Stimulated activated CD4-positive, alpha-beta T cell treated with anti-CD3 and anti-CD28 coated beads, TNF-alpha, amount 100 ng/mL, for 48 hours (primary cell): ENCODE results near the gene TAC3.
"Not testable (repeated sequence)": the region's sequence is repeated elsewhere in the genome, so short reads cannot be mapped to it uniquely, and the experiment has no call there.

ENCODE experiments used
- DNase-seq, 3 donors: peaks; one replicate each; pipeline ENCODE4 v3.0.0-alpha.2; 2020; ENCODE audit warnings: low read depth in 3 of 3

Gene TAC3

GRCh38 chr12:57037264-57037663, 20.9 kb upstream of the TAC3 start:
- no peak for DNase-seq

- no peak for DNase-seq
These were observed 17.1 kb upstream of the TAC3 start for GRCh38 chr12:57033431-57033830.

DNA sequence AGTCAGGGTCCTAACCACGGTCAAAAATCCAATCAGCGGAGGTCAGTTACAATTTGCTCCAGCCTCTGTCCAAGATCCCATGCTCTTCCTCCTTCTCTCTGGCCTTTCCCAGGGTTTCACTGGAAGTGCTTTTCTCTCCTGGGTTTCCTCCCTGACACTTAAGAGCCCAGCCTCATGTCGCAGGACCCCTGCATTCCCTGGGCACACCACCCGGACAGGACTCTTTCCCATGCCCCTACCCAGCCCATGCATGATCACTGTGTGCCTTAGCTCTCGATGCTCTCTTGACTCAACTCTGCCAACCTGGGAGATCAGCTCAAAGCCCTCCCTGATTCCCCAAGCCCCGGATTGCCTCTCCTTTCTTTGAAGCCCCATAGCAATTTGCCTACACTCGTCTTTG, 15.5 kb upstream of the TAC3 start:
- no peak for DNase-seq

- no peak for DNase-seq
These were observed 14.9 kb upstream of the TAC3 start for GRCh38 chr12:57031138-57031725.

- DNase-seq = no peak
These were observed 13.1 kb upstream of the TAC3 start for GRCh38 chr12:57029457-57029856.

DNA sequence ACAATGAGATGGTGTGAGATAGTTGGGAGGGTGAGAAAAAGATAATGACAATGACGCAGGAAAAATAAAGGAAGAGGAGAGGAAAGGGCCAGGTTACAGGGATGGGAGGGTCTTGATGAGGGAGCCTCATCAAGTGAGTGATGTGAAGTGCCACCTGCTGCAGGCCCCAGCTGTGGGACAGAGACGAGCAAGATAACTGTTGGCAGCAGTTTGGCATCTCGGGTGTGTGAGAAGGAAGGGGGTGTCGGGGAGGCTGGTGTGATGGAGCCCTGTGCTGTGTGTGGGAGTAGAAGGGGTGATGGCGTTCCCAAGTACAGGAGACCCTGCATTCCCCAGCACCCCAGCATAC, 11.4 kb upstream of the TAC3 start:
- no peak for DNase-seq

DNA sequence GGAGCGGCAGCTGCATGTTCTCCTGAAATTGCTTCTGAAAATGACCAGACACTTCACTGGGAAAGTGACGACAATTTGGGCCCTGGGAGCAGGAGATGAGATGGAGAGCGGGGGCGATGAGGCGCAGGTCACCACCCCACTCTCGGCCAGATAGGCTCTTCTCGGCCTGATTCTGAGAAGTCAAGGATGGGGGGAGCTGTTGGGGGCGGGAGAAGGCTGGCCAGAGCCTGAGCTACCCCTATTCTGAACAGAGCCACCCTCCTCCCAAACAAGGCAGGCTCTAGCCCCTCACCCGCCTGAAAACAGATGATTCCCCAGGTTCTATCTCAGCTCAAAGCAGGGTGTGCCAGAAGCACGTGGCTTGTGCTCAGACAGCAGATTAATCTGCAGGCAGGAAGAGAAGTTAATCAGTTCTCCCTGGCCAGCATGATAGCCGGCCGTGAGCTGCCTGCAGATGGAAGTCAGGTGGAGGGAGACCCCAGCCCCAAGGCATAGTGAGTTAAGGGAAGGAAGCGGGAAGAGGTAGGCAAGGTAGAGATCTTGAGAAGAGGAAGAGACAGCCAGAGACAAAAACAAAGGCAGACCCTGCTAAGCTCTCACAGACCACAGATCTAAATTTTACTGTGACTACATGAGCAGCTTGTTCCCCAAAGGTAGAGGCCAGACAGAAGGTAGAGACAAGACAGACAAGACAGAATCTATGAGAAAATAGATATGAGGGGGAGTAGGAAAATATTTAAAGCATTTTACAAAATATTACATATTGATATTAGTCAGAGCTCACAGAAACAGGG, 10.9 kb upstream of the TAC3 start:
- DNase-seq = no peak

- DNase-seq = no peak
These were observed 8.9 kb upstream of the TAC3 start for GRCh38 chr12:57025196-57025595.

DNA sequence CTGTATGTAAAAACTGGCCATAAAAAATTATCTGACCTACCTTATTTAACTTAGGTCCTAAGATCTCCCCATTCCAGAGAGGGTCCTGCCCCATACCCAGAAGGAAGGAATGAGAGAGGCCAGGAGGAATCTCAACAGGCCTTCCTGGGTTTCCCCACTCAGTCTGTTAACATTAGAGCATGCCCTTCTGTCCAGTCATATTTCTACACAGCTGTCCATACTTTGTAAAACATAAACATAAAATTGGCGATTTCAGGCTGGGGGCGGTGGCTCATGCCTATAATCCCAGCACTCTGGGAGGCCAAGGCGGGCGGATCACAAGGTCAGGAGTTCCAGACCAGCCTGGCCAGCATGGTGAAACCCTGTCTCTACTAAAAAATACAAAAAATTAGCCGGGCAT, 6.0 kb upstream of the TAC3 start:
- not testable (repeated sequence) for DNase-seq

DNA sequence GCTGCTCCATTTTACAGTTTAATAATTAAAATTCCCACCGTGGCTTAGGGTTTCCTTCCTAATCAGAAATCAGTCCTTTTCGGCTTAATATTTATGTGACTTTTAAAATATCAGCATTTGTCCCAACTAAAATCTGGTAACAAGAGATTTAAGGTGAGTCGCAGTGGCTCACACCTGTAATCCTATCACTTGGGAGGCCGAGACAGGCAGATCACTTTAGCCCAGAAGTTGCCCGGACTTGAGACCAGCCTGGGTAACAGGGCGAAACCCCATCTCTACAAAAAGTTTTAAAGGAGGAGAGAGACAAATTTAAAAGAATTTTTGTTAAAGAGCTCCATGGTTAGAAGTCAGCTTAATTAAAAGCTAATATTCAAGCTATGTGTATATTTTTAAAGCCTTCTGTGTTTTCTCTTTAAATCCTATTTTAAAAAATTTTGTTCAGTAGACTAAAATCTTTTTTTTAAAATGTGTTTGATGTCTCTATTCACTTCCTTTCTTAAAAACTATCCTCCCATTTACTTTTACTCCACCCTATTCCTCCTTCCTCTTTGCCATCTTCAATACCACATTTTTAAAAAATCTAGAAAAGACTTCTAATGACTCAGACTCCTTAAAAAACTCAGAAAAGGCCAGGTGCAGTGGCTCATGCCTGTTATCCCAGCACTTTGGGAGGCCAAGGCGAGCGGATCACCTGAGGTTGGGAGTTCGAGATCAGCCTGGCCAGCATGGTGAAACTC, 3.8 kb upstream of the TAC3 start:
- DNase-seq = no peak

GRCh38 chr12:57018906-57019305, 2.6 kb upstream of the TAC3 start:
- DNase-seq = no peak

DNA sequence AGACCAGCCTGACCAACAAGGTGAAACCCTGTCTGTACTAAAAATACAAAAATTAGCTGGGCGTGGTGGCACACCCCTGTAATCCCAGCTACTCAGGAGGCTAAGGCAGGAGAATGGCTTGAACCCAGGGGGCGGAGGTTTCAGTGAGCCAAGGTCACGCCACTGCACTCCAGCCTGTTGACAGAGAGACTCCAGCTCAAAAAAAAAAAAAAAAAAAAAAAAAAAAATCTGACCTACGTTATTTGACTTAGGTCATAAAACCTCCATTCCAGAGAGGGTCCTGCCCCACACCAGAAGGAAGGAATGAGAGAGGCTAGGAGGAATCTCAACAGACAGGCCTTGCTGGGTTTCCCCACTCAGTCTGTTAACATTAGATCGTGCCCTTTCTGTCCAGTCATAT, 2.0 kb upstream of the TAC3 start:
- DNase-seq = not testable (repeated sequence)

DNA sequence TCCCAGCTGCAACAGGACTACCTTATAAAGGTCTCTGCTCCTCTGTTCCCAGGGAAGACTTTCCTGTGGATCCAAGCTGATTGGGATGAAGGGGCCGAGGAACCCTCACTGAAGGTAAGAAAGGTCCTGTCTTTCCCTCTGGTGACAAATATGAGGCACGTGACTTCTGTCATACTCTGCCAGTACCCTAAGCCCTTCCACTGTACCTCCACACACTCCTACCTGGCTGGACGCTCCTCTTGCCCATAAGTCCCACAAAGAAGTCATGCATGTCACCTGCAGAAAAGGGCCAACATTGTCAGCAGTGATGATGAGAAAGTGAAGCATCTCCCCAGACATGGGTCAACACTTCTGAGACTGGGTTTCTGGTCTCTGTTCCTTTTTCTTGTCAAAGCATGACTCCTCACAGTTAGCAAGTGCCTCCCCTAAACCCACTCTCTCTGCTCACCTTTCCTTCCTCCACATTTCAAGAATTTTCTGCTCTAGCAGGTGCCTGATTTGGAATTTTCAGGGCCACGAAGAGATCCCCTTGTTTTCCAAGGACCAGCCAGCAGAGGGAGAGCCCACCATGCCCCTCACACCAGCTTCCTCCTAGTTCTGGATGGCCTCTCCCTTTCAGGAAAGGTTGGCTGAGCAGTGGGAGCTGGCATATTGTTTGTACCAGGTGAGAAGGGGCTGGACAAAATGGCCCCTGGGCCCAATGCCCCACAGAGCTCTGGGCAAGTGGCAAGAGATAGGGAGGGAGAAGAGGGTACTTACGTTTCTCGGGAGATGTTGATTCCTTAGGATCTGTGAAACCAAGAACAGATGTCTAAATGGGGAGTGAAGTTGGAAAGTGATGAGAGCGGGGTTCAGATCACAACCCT, 3.5 kb downstream of the TAC3 start:
- DNase-seq = no peak

DNA sequence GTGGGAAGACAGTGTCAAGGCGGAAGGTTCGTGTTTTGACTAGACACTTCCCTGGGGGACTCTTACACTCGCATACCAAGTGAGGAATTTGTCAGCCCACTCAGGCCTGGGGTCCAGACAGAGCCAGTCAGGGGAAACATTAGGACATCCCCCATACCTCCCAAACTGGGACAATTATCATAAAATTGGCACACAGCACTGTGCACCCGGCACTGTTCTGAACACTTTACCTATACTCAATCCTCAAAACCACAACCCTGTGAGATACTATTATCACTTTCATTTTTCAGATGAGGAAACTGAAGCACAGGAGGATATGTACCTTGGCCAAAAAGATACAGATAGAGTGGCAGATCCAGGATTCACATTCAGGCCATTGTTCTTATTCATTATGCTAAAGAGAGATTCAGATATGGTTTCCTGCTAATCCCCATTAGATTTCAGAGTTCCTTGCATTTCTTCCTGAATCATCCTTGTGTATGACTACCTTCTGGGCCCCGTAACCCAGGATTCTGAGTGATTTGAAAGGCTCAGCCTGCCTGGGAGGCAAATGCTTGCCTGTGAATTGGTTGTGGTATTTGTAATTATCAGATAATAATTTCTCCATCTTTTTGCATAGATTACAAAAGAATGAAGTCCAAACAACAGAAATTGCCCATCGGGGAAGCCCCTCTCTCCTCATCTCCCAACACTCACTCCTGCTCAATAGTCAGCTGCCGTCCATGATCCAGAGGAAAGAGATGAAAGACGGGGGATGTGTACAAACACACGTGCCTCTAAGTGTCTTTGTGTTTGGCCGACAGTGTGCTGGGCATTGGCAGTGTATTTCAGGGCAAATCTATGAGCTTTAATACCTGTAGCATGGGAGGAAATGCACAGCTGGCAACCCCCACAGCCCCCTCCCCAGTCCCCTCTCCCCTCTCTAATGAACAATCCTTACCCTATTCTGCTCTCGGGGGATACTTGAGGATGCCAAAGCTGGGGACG, 4.6 kb downstream of the TAC3 start:
- DNase-seq = no peak

DNA sequence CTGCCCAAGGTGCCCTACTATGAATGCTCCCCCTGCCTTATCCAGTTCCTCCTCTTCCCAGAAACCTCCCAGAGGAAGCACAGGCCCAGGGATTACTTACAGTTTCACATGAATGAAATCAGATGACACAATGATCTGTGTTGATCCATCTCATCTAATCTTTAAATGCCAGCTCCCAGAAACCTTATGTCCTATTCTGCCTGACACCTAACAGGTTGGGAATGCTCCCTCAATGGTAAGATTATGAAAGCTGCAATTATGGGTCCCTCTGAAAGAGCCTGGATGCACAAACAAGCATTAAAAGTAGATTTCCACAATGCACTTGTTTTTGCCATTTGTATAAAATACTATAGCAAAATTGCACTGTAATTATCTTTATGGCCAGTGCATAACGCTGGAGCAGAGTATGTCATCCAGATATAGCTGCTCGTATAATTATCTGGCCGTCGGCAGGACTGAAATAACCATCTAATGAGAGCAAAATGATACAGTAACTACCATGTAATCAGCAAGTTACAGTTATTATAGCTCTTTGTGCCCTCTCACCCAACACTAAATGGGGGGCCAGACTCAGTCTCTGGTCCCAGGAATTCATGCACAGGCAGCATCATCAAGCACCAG, 5.6 kb downstream of the TAC3 start:
- DNase-seq = no peak

DNA sequence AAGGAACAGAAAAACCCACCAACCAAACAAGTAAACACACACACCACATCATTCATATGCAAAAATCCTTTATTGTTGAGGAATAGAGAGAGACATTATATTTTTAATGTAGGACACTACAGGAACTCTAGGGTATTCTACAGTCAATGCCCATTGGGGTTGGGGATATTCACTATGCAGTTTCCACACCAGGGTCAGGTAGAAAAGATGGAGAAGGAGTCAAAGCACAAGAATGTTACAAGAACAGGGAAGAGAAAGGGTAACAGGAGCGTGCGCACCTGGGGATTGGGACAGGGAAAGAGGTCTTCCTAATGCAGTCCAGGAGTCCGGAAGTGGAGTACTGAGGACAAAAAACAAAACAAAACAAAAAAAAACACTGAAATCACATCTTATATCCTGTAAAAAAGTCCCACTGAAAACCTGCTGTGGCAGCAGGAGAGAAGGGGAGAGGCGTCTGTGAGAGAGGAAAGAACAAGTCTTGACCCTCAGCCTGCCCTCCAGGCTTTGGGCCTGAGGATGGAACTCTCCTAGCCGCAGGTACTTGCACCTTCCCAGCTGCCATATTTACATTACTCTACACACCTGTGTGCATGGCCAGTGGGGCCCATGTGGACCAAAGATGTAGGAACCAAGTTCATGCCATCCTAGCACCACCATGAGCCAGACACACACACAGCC, 6.2 kb downstream of the TAC3 start:
- DNase-seq = no peak

GRCh38 chr12:57008178-57008577, 8.2 kb downstream of the TAC3 start:
- no peak for DNase-seq

GRCh38 chr12:57006809-57007475, 9.4 kb downstream of the TAC3 start:
- no peak for DNase-seq
